ENCODE measurements around the gene ATPAF1. TPM values are rescaled to one million over a fixed set of nuclear protein-coding genes. Genes with fewer than 3 reads are reported as not detected.

ATPAF1 gene
- total RNA-seq, 2 donors from 2014 or later: 52.2 to 71.3 TPM

GRCh38 chr1:46603481-46603857, 64.7 kb downstream of the ATPAF1 start:
- Histone ChIP-seq H3K4me1 (replicated peaks) (peaks cover 6% of the 10 kb centered on the region), H3K27me3 (replicated peaks; ENCODE audit: insufficient read depth) (no peaks in the 10 kb centered on the region), H3K4me3 (peak overlapping the region; percentile 81 to 85), H3K36me3 (no peaks in the 10 kb centered on the region), H3K27ac (peak overlapping the region; percentile 75), H3K9me3 (no peaks in the 10 kb centered on the region)
- TF ChIP-seq CTCF (IDR thresholded peaks at IDR 0.05) (no peak), POLR2A (IDR thresholded peaks at IDR 0.05) (no peak), POLR2AphosphoS5 (IDR thresholded peaks at IDR 0.05) (no peak)
- no peak for DNase-seq (ENCODE audit: low spot score)
- intact Hi-C loops (cut with DNase I): loop anchor here (5.0 kb wide), 3 partner anchors 69 to 114 kb away; partner anchors contain the start of genes EFCAB14 and TEX38
- WGBS: 0% methylated on average over 2 of the region's 2 CpGs

GRCh38 chr1:46601257-46602007, 66.7 kb downstream of the ATPAF1 start:
- peaks cover 6% of the 10 kb centered on the region for H3K4me1 ChIP-seq (replicated peaks)
- 68% methylated on average over 3 of the region's 3 CpGs for WGBS

GRCh38 chr1:46599059-46599970, 68.8 kb downstream of the ATPAF1 start:
- intact Hi-C loops (cut with DNase I): no loop called here
- whole genome bisulfite sequencing: 72% methylated on average over 9 of the region's 9 CpGs
- TF ChIP-seq CTCF (IDR thresholded peaks at IDR 0.05): no peak
- TF ChIP-seq POLR2A (IDR thresholded peaks at IDR 0.05): no peak
- TF ChIP-seq POLR2AphosphoS5 (IDR thresholded peaks at IDR 0.05): no peak

More at GRCh38 chr1:46601257-46602007, 66.7 kb downstream of the ATPAF1 start:
- no peaks in the 10 kb centered on the region for H3K36me3 ChIP-seq
- H3K27me3 ChIP-seq (replicated peaks; ENCODE audit: insufficient read depth): no peaks in the 10 kb centered on the region
- intact Hi-C loops (cut with DNase I): loop anchor here (5.0 kb wide), 3 partner anchors 69 to 116 kb away; partner anchors contain the start of genes EFCAB14 and TEX38
- no peaks in the 10 kb centered on the region for H3K9me3 ChIP-seq
- H3K4me3 ChIP-seq: no peak overlapping the region
- DNase-seq (ENCODE audit: low spot score): no peak
- H3K27ac ChIP-seq: no peak overlapping the region
- TF ChIP-seq POLR2AphosphoS5 (IDR thresholded peaks at IDR 0.05) (no peak), CTCF (IDR thresholded peaks at IDR 0.05) (no peak), POLR2A (IDR thresholded peaks at IDR 0.05) (no peak)

GRCh38 chr1:46596846-46597245, 71.3 kb downstream of the ATPAF1 start:
- no peaks in the 10 kb centered on the region for H3K36me3 ChIP-seq
- DNase-seq (ENCODE audit: low spot score): no peak
- TF ChIP-seq CTCF (IDR thresholded peaks at IDR 0.05) (no peak), POLR2AphosphoS5 (IDR thresholded peaks at IDR 0.05) (no peak), POLR2A (IDR thresholded peaks at IDR 0.05) (no peak)
- H3K27ac ChIP-seq: no peak overlapping the region
- H3K9me3 ChIP-seq: no peaks in the 10 kb centered on the region
- no peaks in the 10 kb centered on the region for H3K27me3 ChIP-seq (replicated peaks; ENCODE audit: insufficient read depth)
- intact Hi-C loops (cut with DNase I): no loop called here
- WGBS: 91% methylated on average over 3 of the region's 3 CpGs
- H3K4me1 ChIP-seq (replicated peaks): no peaks in the 10 kb centered on the region
- H3K4me3 ChIP-seq: no peak overlapping the region

More at GRCh38 chr1:46599059-46599970, 68.8 kb downstream of the ATPAF1 start:
- Histone ChIP-seq H3K4me3 (no peak overlapping the region), H3K27me3 (replicated peaks; ENCODE audit: insufficient read depth) (no peaks in the 10 kb centered on the region), H3K4me1 (replicated peaks) (peaks cover 6% of the 10 kb centered on the region), H3K9me3 (no peaks in the 10 kb centered on the region), H3K27ac (no peak overlapping the region), H3K36me3 (no peaks in the 10 kb centered on the region)
- DNase-seq (ENCODE audit: low spot score): no peak

All from prostate gland (tissue), 2 donors.